ENCODE results near the gene MANEAL.

Gene MANEAL

GRCh38 chr1:37821481-37821880, 27.8 kb downstream of the MANEAL start:
- Histone ChIP-seq H3K4me3 (ENCODE audit: low read length) (no peak overlapping the region), H3K36me3 (ENCODE audit: control insufficient read depth, insufficient read depth, low read length) (peaks cover 25% of the 10 kb centered on the region), H3K27ac (ENCODE audit: low read depth, low read length) (no peak overlapping the region), H3K9ac (ENCODE audit: low read length) (no peak overlapping the region), H3K27me3 (ENCODE audit: control insufficient read depth, insufficient read depth, low read length) (no peaks in the 10 kb centered on the region), H3K4me1 (ENCODE audit: control insufficient read depth, insufficient read depth, low read length) (peaks cover 2% of the 10 kb centered on the region)

GRCh38 chr1:37822906-37823815, 29.5 kb downstream of the MANEAL start:
- Histone ChIP-seq H3K27me3 (ENCODE audit: control insufficient read depth, insufficient read depth, low read length) (no peaks in the 10 kb centered on the region), H3K4me1 (ENCODE audit: control insufficient read depth, insufficient read depth, low read length) (no peaks in the 10 kb centered on the region), H3K9ac (ENCODE audit: low read length) (no peak overlapping the region), H3K36me3 (ENCODE audit: control insufficient read depth, insufficient read depth, low read length) (peaks cover 23% of the 10 kb centered on the region), H3K4me3 (ENCODE audit: low read length) (no peak overlapping the region), H3K27ac (ENCODE audit: low read depth, low read length) (no peak overlapping the region)

GRCh38 chr1:37824001-37824400, 30.4 kb downstream of the MANEAL start:
- H3K4me1 ChIP-seq (ENCODE audit: control insufficient read depth, insufficient read depth, low read length), result no peaks in the 10 kb centered on the region
- no peaks in the 10 kb centered on the region for H3K27me3 ChIP-seq (ENCODE audit: control insufficient read depth, insufficient read depth, low read length)
- peaks cover 23% of the 10 kb centered on the region for H3K36me3 ChIP-seq (ENCODE audit: control insufficient read depth, insufficient read depth, low read length)
- H3K4me3 ChIP-seq (ENCODE audit: low read length), result no peak overlapping the region
- H3K9ac ChIP-seq (ENCODE audit: low read length), result no peak overlapping the region
- no peak overlapping the region for H3K27ac ChIP-seq (ENCODE audit: low read depth, low read length)

- Histone ChIP-seq H3K27me3 (ENCODE audit: control insufficient read depth, insufficient read depth, low read length) (no peaks in the 10 kb centered on the region), H3K4me3 (ENCODE audit: low read length) (no peak overlapping the region), H3K9ac (ENCODE audit: low read length) (no peak overlapping the region), H3K36me3 (ENCODE audit: control insufficient read depth, insufficient read depth, low read length) (peaks cover 18% of the 10 kb centered on the region), H3K4me1 (ENCODE audit: control insufficient read depth, insufficient read depth, low read length) (no peaks in the 10 kb centered on the region), H3K27ac (ENCODE audit: low read depth, low read length) (no peak overlapping the region)
Observed at GRCh38 chr1:37825506-37825905, 31.9 kb downstream of the MANEAL start.

GRCh38 chr1:37828410-37829074, 34.9 kb downstream of the MANEAL start:
- Histone ChIP-seq H3K9ac (ENCODE audit: low read length) (no peak overlapping the region), H3K36me3 (ENCODE audit: control insufficient read depth, insufficient read depth, low read length) (peaks cover 15% of the 10 kb centered on the region), H3K4me3 (ENCODE audit: low read length) (no peak overlapping the region), H3K4me1 (ENCODE audit: control insufficient read depth, insufficient read depth, low read length) (no peaks in the 10 kb centered on the region), H3K27me3 (ENCODE audit: control insufficient read depth, insufficient read depth, low read length) (no peaks in the 10 kb centered on the region), H3K27ac (ENCODE audit: low read depth, low read length) (no peak overlapping the region)

- H3K4me1 ChIP-seq (ENCODE audit: control insufficient read depth, insufficient read depth, low read length), result no peaks in the 10 kb centered on the region
- H3K4me3 ChIP-seq (ENCODE audit: low read length), result no peak overlapping the region
- H3K9ac ChIP-seq (ENCODE audit: low read length), result no peak overlapping the region
- H3K36me3 ChIP-seq (ENCODE audit: control insufficient read depth, insufficient read depth, low read length), result peaks cover 26% of the 10 kb centered on the region
- H3K27me3 ChIP-seq (ENCODE audit: control insufficient read depth, insufficient read depth, low read length), result no peaks in the 10 kb centered on the region
- H3K27ac ChIP-seq (ENCODE audit: low read depth, low read length), result no peak overlapping the region
Observed at GRCh38 chr1:37831109-37831508, 37.5 kb downstream of the MANEAL start.

- Histone ChIP-seq H3K9ac (ENCODE audit: low read length) (no peak overlapping the region), H3K36me3 (ENCODE audit: control insufficient read depth, insufficient read depth, low read length) (peaks cover 29% of the 10 kb centered on the region), H3K27ac (ENCODE audit: low read depth, low read length) (no peak overlapping the region), H3K4me1 (ENCODE audit: control insufficient read depth, insufficient read depth, low read length) (no peaks in the 10 kb centered on the region), H3K4me3 (ENCODE audit: low read length) (no peak overlapping the region), H3K27me3 (ENCODE audit: control insufficient read depth, insufficient read depth, low read length) (no peaks in the 10 kb centered on the region)
Observed at GRCh38 chr1:37831809-37832208, 38.2 kb downstream of the MANEAL start.

GRCh38 chr1:37836788-37837187, 43.1 kb downstream of the MANEAL start:
- Histone ChIP-seq H3K27ac (ENCODE audit: low read depth, low read length) (no peak overlapping the region), H3K36me3 (ENCODE audit: control insufficient read depth, insufficient read depth, low read length) (peaks cover 39% of the 10 kb centered on the region), H3K4me3 (ENCODE audit: low read length) (no peak overlapping the region), H3K27me3 (ENCODE audit: control insufficient read depth, insufficient read depth, low read length) (no peaks in the 10 kb centered on the region), H3K4me1 (ENCODE audit: control insufficient read depth, insufficient read depth, low read length) (no peaks in the 10 kb centered on the region), H3K9ac (ENCODE audit: low read length) (no peak overlapping the region)

GRCh38 chr1:37839676-37840075, 46.0 kb downstream of the MANEAL start:
- H3K4me1 ChIP-seq (ENCODE audit: control insufficient read depth, insufficient read depth, low read length), result no peaks in the 10 kb centered on the region
- H3K4me3 ChIP-seq (ENCODE audit: low read length), result no peak overlapping the region
- no peaks in the 10 kb centered on the region for H3K27me3 ChIP-seq (ENCODE audit: control insufficient read depth, insufficient read depth, low read length)
- peaks cover 24% of the 10 kb centered on the region for H3K36me3 ChIP-seq (ENCODE audit: control insufficient read depth, insufficient read depth, low read length)
- H3K27ac ChIP-seq (ENCODE audit: low read depth, low read length), result no peak overlapping the region
- no peak overlapping the region for H3K9ac ChIP-seq (ENCODE audit: low read length)

- Histone ChIP-seq H3K36me3 (ENCODE audit: control insufficient read depth, insufficient read depth, low read length) (peaks cover 17% of the 10 kb centered on the region), H3K4me1 (ENCODE audit: control insufficient read depth, insufficient read depth, low read length) (no peaks in the 10 kb centered on the region), H3K27me3 (ENCODE audit: control insufficient read depth, insufficient read depth, low read length) (no peaks in the 10 kb centered on the region), H3K4me3 (ENCODE audit: low read length) (no peak overlapping the region), H3K27ac (ENCODE audit: low read depth, low read length) (no peak overlapping the region), H3K9ac (ENCODE audit: low read length) (no peak overlapping the region)
Observed at GRCh38 chr1:37840711-37841110, 47.1 kb downstream of the MANEAL start.

GRCh38 chr1:37841652-37842051, 48.0 kb downstream of the MANEAL start:
- no peaks in the 10 kb centered on the region for H3K27me3 ChIP-seq (ENCODE audit: control insufficient read depth, insufficient read depth, low read length)
- H3K27ac ChIP-seq (ENCODE audit: low read depth, low read length), result no peak overlapping the region
- H3K4me3 ChIP-seq (ENCODE audit: low read length), result no peak overlapping the region
- H3K36me3 ChIP-seq (ENCODE audit: control insufficient read depth, insufficient read depth, low read length), result peaks cover 13% of the 10 kb centered on the region
- H3K4me1 ChIP-seq (ENCODE audit: control insufficient read depth, insufficient read depth, low read length), result no peaks in the 10 kb centered on the region
- no peak overlapping the region for H3K9ac ChIP-seq (ENCODE audit: low read length)

- Histone ChIP-seq H3K27me3 (ENCODE audit: control insufficient read depth, insufficient read depth, low read length) (no peaks in the 10 kb centered on the region), H3K27ac (ENCODE audit: low read depth, low read length) (no peak overlapping the region), H3K36me3 (ENCODE audit: control insufficient read depth, insufficient read depth, low read length) (peaks cover 5% of the 10 kb centered on the region), H3K4me3 (ENCODE audit: low read length) (no peak overlapping the region), H3K4me1 (ENCODE audit: control insufficient read depth, insufficient read depth, low read length) (no peaks in the 10 kb centered on the region), H3K9ac (ENCODE audit: low read length) (no peak overlapping the region)
Observed at GRCh38 chr1:37844536-37844935, 50.9 kb downstream of the MANEAL start.

Data from rectal smooth muscle tissue (tissue), 1 donor.